KG1 (cell line): Measurements from ENCODE around the gene EMX1.

ENCODE experiments used
- DNase-seq: peaks from one replicate; lab custom pipeline; 2025; lab: John Stamatoyannopoulos, UW

EMX1 gene

DNA sequence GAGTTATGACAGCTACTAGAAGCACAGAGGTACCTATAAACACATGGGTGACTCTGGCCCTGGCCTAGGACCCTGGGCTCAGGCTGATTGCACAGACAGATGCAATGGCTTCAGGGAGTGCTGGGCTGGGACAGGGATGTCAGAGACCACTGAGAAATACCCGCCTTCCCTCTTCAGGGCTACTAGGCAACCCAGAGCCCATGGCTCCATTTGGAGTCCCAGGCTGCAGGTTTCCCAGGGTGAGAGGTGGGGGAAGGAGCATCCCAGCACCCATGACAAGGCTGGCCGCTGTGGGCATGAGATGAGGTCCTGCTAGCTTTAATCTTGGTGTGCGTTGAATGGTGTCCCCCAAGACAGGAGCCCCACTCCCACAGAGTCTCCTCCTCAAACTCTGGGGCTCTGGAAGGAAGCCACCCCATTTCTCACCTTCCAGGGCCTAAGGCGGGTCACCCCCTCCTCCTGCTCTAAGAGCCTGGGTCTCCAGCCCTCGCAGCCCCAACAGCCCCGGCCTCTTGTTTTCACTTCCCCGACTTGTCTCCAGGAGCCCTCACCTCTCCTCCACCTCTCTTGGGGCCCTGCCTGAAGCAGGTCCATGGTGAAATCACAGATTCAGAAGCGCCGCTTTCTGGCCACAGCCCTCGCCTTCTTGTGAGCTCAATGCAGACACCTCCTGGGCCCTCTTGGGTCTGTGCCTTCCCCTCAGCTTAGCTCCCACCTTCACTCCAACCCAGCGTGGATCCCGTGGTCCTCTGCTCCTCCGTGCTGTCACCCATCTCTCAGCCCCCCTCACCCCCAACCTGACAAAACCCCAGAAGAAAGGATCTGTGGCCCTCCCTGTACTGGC lies 41.4 kb downstream of the EMX1 start:
- no peak for DNase-seq

GRCh38 chr2:72959554-72959953 lies 42.2 kb downstream of the EMX1 start:
- DNase-seq, result no peak

- no peak for DNase-seq
Observed at GRCh38 chr2:72959995-72960981, 43.0 kb downstream of the EMX1 start.

- no peak for DNase-seq
Observed at GRCh38 chr2:72961036-72961720, 43.9 kb downstream of the EMX1 start.

DNA sequence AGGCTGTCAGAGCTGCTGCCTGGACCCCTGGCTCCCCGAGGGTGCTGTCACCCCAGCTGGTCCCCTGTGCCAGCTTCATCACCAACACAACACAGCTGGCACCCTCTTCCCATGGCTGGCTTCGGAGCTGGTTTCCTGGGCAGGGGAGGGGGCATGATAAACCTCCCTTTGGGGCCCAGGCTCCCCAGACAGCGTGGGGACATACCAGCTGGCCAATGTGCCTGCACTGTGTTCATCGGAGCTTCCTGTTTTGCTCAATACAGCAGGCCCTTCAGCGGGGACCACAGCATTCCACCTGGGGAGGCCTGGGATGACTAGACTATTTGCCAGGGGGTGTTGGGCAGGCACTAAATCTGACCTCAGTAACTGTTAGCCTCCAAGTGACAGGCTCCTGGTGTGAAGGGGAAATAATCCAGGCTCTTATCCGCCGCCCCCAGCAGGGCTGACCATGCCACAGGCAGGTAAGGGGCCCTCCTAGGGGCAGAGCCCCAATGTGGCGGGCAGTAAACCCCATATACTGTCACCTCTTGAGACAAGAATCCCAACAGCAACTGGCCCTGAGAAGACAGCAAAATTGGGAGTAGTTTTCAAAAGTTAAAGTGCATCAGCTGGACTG lies 44.6 kb downstream of the EMX1 start:
- DNase-seq, result no peak

DNA sequence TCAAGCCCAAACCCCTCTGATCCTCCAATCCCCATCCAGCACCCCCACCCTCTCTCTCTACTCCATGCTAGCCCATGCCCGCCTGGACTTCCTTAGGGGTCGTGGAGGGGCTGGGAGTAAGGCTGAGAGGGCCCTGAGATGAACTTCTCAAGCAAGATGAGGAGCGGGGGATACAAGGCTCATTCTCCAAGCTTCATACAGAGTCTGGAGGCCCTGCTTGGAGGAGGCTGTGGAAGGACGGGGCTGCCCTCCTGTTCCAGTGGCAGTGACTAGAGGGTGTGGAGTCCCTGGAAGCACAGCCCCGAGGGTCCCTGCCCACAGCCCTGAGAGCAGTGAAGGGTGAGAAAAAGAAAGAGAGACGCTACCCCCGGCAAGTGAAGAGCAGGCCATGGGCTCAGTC lies 45.6 kb downstream of the EMX1 start:
- no peak for DNase-seq

DNA sequence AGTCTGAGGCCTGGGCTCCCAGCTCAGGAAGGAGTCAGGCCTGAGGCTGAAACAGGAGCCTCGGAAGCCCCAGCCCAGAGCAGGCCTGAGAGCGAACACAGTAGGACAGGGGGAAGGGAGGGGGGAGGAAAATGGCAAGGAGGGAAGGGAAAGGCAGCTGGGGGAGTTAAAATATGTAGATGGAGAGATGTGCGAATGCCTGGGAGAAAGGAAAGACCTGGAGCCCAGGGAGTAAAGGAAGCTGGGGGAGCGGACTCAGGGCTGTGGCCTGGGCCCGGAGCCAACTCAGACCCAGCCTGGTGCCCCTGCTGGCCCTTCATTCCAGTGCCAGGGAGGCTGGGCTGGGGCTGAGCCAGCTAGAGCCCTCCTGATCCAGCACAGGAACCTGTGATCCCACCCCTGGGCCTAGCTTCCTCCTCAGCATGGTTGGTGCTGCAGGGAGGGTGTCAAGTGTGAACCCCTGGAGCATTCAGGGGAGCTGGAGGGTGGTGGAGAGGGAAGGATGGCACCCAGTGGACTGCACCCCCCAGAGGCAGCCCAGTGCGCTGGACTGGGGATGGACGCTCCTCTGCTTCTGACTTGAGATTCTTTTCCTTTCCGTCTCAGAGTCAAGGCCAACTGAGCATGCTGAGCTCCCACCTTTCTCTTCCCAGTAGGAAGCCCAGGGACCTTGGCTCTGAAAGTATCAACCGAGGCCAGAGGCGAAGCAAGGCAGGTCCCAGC lies 46.3 kb downstream of the EMX1 start:
- DNase-seq, result no peak

GRCh38 chr2:72964146-72964525 lies 46.8 kb downstream of the EMX1 start:
- DNase-seq, result no peak

- DNase-seq, result no peak
Observed at GRCh38 chr2:72965016-72965415, 47.7 kb downstream of the EMX1 start.

DNA sequence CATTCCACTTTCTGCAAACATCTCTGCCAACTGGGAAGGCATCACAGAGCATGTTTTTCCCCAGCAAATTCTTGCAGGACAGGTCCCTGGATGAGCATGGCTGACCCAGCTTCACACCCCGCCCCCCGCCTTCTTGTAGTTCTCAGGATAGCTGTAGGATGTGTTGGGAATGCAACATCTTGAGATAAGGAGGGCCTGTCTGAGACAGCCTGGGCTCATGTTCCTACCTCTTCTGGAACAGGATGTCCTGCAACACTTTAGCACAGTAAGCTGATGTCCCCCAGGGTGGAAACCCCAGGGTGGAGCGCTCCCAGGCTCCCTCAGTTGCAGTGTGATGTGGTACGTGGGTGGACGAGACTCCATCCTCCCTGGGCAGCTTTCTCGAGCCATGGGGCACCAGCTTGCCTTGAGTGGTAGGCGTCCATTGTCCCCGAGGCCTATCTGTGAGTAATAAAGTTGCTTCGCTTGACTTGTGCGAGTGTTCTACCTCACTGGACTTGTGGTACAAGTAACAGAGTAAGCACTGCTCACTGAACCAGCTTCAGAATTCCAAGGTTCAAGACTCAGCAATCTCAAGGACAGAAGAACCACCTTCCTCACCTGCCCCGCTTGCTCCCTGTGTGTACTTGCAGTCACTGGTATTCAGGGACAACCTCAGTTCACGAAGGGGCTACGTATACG lies 48.6 kb downstream of the EMX1 start:
- DNase-seq, result no peak

- no peak for DNase-seq
Observed at GRCh38 chr2:72968286-72968685, 51.0 kb downstream of the EMX1 start.

DNA sequence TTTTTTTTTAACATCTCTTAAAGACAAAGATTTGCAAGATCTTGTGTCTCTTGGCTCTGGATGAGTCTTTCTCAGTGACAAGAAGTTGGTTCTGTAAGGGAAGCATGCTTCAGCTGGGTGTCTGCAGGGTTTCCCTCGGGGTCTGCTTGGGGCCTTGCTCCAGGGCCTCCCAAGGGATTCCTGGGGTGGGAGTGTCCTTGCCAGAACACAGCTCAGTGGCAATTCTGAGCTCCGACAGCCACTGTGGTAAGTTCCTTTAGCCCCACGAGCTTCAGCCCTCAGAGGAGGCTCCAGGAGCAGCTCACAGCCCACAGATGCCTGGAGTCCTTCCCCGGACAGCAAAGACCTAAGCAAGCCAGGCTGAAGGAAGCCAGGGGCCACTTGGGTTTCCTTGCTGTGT lies 52.4 kb downstream of the EMX1 start:
- no peak for DNase-seq

DNA sequence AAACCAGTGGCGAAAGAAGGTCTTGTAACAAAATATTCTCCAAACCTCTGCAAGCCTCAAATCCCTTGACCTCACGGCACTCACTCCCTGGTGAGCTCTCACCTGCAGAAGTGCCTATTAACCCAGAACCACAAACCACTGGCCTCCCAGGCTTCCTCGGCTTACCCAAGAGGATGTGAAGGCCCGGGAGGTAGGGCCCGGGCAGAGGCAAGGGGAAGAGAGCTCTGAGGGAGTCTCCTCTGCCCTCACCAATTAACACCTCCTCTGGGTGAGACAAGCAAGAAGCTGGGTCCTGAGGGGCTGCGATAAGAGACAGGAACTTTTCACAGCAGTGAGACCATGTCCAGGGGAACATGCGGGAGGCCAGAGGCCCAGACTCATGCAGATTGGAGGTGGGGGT lies 53.7 kb downstream of the EMX1 start:
- no peak for DNase-seq

DNA sequence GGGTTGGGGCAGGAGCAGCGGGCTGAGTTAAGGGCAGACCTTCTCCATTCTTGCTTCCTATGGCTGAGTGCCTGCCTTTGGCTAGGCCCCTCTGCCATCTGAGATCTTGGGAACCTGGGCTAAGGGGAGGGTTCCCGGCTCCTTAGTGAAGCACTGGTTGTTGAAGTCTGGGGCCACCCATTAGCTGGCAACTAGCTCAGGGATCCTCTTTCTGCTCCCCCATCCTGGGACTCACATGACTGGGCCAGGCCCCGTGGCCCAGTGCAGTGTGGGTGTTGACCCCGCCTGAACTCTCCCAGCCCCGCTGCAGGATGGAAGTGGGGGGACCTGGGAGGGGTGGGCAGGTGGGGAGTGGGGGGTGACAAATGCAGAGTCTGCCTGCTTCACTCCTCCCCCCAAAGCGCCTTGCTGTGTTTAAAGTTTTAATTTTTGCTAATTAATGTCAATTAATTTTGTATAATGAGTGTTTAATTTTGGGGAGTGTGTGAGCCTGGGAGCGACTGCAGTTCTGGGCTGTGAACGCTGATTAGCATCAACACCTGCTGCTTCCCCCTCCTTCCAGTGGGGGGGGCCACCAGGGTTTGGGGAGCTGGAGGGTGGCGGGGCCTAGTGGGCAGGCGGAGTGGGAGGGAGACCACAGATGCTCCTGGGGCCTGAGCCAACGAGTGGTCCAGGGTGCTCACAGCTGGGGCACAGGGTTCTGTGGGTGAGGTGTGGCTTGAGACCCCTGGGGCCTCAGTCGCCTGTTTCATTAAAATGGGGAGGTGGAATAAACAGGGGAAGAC lies 55.2 kb downstream of the EMX1 start:
- DNase-seq, result no peak

- DNase-seq, result no peak
Observed at GRCh38 chr2:72973137-72973535, 55.8 kb downstream of the EMX1 start.

DNA sequence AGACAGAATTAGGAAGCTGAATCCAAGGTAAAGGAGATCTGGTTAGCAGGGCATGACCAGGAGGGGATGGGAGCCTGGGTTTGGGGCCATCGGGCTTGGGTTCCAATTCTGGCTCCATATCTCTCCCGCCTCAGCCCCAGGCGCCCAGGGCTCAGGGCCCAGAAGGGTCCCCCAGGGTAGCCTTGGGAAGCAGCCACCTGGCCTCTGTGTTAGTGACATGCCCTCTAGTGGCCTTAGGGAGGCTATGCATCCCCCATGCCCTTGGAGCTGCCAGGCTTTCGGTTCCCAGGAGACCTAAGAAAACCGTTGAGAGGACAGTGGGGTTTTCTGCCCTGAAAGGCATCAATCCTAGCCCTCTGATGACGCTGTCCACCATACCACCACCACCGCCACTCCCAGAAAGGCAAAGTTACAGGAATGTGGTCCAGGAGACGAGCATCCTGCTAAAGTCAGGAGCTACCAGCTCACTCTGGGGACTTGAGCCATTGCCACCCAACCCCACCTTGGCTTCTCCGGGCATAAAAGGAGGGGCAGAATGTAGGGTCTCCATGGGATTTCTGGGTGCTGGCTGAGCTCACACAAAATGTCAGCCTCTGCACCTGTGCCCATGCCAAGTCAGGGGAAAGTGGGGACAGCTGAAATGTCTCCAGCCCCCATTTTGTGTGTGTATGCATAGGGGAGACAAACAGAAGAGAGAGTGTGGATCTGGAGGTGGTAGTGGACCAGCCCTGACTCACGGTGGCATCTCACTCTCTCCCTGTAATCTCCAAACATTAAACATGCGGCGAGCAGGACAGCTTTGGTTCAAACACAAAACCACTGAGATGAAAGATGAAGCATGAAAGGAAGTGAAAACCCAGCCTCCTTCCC lies 56.5 kb downstream of the EMX1 start:
- peak; percentile 9 for DNase-seq

DNA sequence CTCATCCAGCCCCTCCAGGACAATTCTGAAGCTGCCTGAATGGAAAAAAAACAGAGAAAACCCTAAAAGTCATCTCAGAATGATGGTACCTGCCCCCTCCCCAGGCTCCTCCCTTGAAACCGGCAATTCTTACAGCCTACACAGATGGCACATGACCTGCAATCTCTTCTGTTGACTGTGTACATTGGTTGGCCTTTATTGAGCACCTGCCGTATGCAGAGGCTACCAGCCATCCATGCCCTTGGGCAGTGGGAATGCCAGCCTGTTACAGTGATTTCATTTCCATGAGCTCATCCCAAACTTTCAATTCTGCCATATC lies 57.1 kb downstream of the EMX1 start:
- DNase-seq, result no peak

DNA sequence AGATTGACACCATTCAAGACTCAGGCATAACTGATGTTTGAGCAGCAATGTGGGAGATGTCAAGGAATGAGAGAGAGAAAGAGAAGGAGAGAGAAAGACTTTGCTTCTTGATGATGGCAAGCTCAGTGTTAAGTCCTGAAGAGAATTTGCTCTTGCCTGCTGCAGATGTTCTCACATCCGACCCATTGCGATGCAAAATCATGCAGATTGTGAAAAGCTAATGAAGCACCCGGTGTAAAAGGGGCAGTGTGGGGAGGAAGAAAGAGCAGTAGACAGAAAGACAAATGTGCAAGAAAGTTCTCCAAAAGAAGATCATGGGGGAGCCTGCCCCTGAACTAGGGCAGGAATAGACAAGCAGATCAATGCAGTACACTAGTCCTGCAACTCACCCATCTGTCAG lies 57.7 kb downstream of the EMX1 start:
- no peak for DNase-seq

- DNase-seq, result peak; percentile 10
Observed at GRCh38 chr2:72979896-72980295, 62.6 kb downstream of the EMX1 start.
